Subcutaneous abdominal adipose tissue (tissue), 5 donors: ENCODE data around the gene IL17RA.

Source experiments
- H3K27ac ChIP-seq: one replicate; pipeline ENCODE4 v1.7.0; 2013; ENCODE audit warnings: low read depth, mild to moderate bottlenecking, inconsistent platforms, low read length, moderate library complexity
- H3K27me3 ChIP-seq, 5 donors: one replicate each; pipeline ENCODE4 v1.7.0; 2013; ENCODE audit warnings: low read length in 5 of 5, inconsistent platforms in 1 of 5; ENCODE audit not compliant: control insufficient read depth in 5 of 5, insufficient read depth in 4 of 5
- H3K36me3 ChIP-seq, 5 donors: one replicate each; pipeline ENCODE4 v1.7.0; 2013; ENCODE audit warnings: low read length in 5 of 5; ENCODE audit not compliant: control insufficient read depth in 5 of 5, insufficient read depth in 5 of 5
- H3K4me1 ChIP-seq, 5 donors: one replicate each; pipeline ENCODE4 v1.7.0; 2013; ENCODE audit warnings: low read length in 5 of 5, mild to moderate bottlenecking in 3 of 5, moderate library complexity in 1 of 5; ENCODE audit not compliant: control insufficient read depth in 5 of 5, insufficient read depth in 5 of 5
- H3K4me3 ChIP-seq, 5 donors: one replicate each; pipeline ENCODE4 v1.7.0; 2013; ENCODE audit warnings: low read length in 5 of 5, low read depth in 1 of 5
- H3K9ac ChIP-seq, 5 donors: one replicate each; pipeline ENCODE4 v1.7.0; 2013; ENCODE audit warnings: low read length in 5 of 5, mild to moderate bottlenecking in 4 of 5, moderate library complexity in 3 of 5
- H3K9me3 ChIP-seq, 5 donors: one replicate each; pipeline ENCODE4 v1.7.0; 2013; ENCODE audit warnings: low read length in 5 of 5; ENCODE audit not compliant: control insufficient read depth in 5 of 5
- donor health status: healthy.
- donor health status: healthy.
- donor health status: healthy.
- donor health status: healthy.
- donor health status: healthy.

IL17RA gene

DNA sequence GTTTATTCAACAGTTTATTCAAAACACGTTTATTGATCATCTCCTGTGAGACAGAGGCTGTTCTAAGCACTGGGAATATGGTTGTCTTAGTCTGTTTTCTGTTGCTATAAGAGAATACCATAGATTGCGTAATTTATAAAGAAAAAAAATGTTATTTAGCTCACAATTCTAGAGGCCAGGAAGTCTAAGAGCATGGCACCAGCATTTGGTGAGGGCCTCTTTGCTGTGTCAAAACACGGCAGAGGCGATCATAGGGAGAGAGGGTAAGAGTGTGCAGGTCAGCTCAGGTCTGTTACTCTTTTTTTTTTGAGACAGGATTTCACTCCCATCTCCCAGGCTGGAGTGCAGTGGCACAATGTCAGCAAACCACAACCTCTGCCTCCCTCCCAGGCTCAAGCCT is 5.2 kb upstream of the IL17RA start:
- no peaks in the 10 kb centered on the region for H3K9me3 ChIP-seq
- H3K9ac ChIP-seq, result no peak overlapping the region
- peaks cover 0 to 13% (median 6%) of the 10 kb centered on the region in 5 donors for H3K4me1 ChIP-seq
- H3K36me3 ChIP-seq, result no peaks in the 10 kb centered on the region
- no peaks in the 10 kb centered on the region for H3K27me3 ChIP-seq
- H3K4me3 ChIP-seq, result no peak overlapping the region
- H3K27ac ChIP-seq, result no peak overlapping the region

DNA sequence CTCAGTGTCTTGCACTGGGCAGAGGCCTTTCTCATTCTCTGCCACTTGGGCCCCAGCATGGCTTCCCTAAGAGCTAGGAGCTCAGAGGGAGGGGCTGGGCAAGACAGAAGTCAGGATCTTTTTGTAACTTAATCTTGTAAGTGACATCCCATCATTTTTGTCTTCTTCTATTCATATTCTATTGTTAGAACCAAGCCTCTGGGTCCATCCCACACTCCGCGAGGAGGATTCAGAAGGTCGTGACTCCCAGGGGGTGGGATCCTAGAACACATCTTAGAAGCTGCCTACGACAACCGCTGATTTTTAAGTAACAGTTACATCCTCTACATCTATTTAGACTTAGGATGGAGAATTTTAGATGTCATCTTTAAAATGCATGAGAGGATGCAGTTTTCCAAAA is 1.5 kb upstream of the IL17RA start:
- Histone ChIP-seq H3K9me3 (no peaks in the 10 kb centered on the region), H3K4me3 (no peak overlapping the region), H3K27ac (no peak overlapping the region), H3K9ac (no peak overlapping the region), H3K4me1 (peaks cover 3 to 41% (median 33%) of the 10 kb centered on the region in 5 donors), H3K27me3 (no peaks in the 10 kb centered on the region), H3K36me3 (no peaks in the 10 kb centered on the region)

DNA sequence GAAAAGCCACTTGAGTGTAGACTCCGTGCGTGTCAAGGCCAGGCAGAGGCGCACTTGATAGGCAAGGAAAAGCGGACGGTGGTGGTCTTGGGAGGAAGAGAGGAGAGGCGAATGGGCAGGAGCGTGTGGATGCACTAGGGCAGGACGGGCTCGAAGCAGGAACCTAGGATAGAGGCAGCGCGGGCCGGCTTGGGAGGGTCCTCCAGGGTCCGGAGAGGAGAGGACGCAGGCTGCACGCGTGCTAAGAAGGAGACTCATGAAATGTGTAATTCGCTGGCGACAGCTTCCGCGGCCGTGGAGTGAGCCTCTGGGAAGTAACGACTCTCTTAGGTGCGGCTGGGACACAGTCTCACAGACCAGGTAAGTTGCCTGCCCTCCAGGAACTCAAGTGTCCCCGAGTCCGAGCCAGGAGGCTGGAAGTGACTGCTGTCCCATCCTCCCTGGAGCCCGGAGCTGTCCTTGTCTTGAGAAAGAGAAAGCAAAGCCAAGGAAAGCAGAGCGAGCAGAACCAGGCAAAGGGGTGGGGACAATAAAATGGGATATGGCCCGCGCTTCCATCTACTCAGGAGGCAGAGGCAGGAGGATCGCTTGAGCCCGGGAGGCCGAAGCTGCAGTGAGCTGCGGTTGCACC is 874 bp upstream of the IL17RA start:
- peak overlapping the region in 3 of 5 donors; percentile 80 to 84 (median 83) for H3K9ac ChIP-seq
- H3K27ac ChIP-seq, result peak overlapping the region; percentile 70
- H3K9me3 ChIP-seq, result no peaks in the 10 kb centered on the region
- no peaks in the 10 kb centered on the region for H3K36me3 ChIP-seq
- H3K4me3 ChIP-seq, result peak overlapping the region; percentile 42 to 89 (median 81)
- H3K27me3 ChIP-seq, result no peaks in the 10 kb centered on the region
- peaks cover 3 to 41% (median 33%) of the 10 kb centered on the region in 5 donors for H3K4me1 ChIP-seq

DNA sequence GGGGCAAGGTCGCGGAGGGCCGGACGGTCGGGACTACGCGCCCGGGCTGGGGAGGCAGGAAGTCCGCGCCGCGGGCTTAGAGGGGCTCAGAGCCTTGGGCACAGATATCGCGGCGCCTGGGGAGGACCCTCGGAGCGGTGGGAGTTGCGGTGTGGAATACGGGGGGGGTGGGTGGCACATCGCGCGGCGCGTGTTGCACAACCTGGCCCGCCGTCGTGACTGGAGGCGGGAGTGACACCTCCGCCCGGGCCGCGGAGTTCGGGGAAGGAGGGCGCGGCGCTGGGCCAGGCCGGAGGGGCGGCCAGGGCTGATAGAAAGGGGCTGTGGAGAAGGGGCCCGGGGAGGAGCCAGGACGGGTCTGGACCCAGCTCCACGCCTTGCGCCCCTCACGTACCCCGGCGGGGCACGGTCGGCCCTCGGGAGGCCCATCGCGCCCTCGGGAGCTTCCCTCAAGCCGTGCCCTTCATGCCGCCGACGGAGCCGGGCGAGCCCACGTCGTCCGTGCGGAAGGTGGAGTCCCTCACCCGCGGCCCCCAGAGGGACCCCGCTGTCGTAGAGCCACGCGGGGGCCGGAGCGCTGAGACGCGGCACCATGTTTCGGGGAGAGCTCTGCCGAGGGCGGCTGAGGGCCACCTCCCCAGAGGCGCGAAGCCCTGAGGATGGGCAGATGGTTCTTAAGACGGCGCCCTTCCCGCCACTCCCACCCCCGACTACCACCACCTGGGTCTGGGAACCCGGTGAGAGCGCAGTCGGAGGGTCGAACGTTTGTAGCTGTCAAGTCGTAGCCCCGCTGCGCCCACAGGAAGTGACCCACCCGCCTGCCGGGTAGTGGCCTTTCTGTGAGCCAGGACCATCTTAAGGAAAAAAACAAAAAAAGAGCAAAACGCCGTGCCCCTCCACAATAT is 729 bp downstream of the IL17RA start:
- H3K9me3 ChIP-seq, result no peaks in the 10 kb centered on the region
- peaks cover 3 to 41% (median 33%) of the 10 kb centered on the region in 5 donors for H3K4me1 ChIP-seq
- peak overlapping the region; percentile 45 to 89 (median 81) for H3K4me3 ChIP-seq
- no peaks in the 10 kb centered on the region for H3K27me3 ChIP-seq
- H3K36me3 ChIP-seq, result no peaks in the 10 kb centered on the region
- peak overlapping the region; percentile 70 for H3K27ac ChIP-seq
- peak overlapping the region in 4 of 5 donors; percentile 80 to 84 (median 82) for H3K9ac ChIP-seq

DNA sequence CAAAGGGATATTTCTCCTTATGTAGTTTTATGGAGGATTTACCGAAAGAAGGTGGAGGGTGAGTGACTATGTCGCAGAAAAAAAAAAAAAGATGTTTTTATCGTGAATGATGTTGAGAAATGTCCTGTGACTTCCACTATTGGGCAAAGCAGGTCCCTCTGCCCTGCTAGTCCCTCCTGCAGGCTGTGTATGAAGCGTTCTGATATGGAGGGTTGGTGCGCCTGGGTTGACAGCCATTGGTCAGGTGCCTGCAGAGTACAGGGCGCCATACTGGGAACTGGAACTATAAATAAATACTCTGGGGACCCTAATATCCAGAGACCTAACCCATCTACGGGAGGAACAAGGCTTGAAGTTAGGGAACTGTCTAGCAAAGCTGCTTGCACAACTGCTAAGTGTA is 1.5 kb downstream of the IL17RA start:
- H3K27me3 ChIP-seq, result no peaks in the 10 kb centered on the region
- peak overlapping the region; percentile 65 for H3K27ac ChIP-seq
- H3K4me1 ChIP-seq, result peaks cover 3 to 41% (median 33%) of the 10 kb centered on the region in 5 donors
- no peaks in the 10 kb centered on the region for H3K9me3 ChIP-seq
- H3K36me3 ChIP-seq, result no peaks in the 10 kb centered on the region
- peak overlapping the region; percentile 45 to 89 (median 81) for H3K4me3 ChIP-seq
- peak overlapping the region in 3 of 5 donors; percentile 9 to 83 (median 80) for H3K9ac ChIP-seq

DNA sequence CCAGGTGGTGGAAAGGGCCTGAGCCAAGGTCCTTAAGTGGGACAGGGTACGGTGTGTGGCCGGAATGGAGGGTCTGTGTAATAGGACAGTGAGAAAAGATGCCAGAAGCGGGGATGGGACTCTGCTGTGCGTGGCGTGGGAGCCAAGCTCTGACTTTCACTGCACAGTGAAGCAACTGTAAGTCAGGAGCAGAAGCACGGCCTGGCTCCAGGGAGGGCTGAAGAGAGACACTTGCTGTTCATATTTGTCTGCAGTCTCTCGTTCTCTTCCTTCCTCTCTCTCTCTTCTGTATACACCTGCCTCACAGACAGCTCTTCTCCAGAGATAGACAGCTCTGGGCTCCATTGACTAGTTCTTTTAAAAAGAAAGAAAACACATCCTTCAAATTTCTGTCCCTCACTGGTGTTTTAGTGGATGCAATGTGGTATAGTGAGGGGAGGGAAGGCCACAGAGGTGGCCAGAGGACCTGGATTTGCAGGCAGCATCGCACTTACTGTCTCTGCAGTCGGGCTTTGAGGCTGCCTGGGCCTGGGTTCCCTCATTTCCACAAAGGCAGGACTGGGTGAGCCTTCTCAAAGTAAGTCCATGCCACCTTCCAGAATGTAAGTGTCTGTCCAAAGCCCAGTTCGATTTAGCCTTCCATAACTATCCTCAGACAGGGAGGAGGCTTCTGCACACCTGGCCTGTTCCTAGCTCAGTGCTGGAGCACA is 2.1 kb downstream of the IL17RA start:
- Histone ChIP-seq H3K36me3 (no peaks in the 10 kb centered on the region), H3K9me3 (no peaks in the 10 kb centered on the region), H3K27me3 (no peaks in the 10 kb centered on the region), H3K4me3 (peak overlapping the region; percentile 40 to 83 (median 76)), H3K4me1 (peaks cover 3 to 41% (median 33%) of the 10 kb centered on the region in 5 donors), H3K27ac (peak overlapping the region; percentile 65), H3K9ac (peak overlapping the region in 4 of 5 donors; percentile 2 to 35 (median 6))

DNA sequence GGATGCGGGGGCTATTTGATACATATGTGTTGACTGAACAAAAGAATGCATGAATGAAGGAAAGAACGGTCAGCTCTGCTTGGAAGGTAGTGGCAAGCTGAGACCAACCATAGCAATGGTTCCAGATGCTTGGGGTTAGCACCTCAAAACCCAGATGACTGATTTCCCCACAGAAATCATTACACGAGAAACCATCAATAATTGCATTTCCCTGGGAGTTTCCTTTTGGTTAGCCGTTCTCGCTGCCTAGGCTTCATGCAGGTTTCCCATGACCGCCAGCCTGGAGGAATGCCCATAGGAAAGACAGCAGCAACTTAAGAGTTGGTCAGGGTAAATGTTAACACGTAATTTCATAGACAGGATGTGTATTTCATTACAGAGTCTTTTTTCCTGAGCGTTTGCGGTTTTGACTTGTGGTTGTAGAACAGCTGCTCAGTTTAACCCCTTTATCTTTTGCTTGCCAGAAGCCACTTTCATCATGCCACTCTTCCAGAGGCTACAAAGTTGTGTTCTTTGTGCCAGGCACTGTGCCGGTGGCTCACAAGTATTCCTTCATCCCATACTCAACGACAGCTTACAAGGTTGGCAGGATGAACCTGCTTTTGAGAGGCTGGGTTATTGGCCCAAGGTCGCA is 2.8 kb downstream of the IL17RA start:
- Histone ChIP-seq H3K4me3 (no peak overlapping the region), H3K9ac (peak overlapping the region in 1 of 5 donors; percentile 2), H3K36me3 (no peaks in the 10 kb centered on the region), H3K27ac (peak overlapping the region; percentile 65), H3K9me3 (no peaks in the 10 kb centered on the region), H3K27me3 (no peaks in the 10 kb centered on the region), H3K4me1 (peaks cover 3 to 41% (median 33%) of the 10 kb centered on the region in 5 donors)

DNA sequence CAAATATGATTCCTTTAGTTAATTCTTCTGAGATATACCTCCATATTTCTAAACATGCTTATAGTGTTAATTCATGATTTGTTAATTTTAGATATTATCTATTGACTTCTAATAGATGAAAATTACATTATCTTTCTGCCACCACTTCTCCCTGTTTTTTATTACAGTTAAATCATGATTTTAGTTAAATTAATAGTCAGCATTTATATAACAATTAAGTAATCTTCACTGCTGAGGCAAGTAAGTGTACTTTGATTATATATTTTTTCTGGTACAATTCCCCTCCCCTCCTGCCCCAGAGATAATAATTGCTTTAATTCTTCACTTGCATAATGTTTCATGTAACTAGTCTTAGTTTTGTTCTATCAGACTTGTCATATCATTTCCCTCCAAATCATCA is 5.8 kb downstream of the IL17RA start:
- H3K27ac ChIP-seq, result no peak overlapping the region
- H3K9ac ChIP-seq, result no peak overlapping the region
- H3K9me3 ChIP-seq, result no peaks in the 10 kb centered on the region
- no peak overlapping the region for H3K4me3 ChIP-seq
- H3K4me1 ChIP-seq, result peaks cover 3 to 26% (median 22%) of the 10 kb centered on the region in 5 donors
- no peaks in the 10 kb centered on the region for H3K27me3 ChIP-seq
- H3K36me3 ChIP-seq, result peaks cover 0 to 2% (median 0%) of the 10 kb centered on the region in 5 donors

DNA sequence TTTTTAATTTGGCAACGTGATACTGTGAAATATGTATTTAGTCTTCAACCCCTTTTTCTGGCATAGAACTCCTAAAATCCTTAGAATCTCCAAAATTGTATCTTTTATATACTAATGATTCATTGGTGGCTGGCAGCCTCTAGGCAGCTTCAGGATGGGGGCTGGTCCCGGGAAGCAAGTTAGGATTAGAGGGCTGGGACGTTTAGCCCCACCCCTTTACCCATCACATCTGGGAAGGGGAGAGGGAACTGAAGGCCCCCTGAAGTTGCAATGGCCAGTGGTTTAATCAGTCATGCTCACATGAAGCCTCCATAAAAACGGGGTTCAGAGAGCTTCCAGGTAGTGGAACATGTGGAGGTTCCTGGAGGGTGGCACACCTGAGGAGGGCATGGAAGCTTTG is 7.1 kb downstream of the IL17RA start:
- H3K27ac ChIP-seq, result no peak overlapping the region
- H3K4me3 ChIP-seq, result no peak overlapping the region
- H3K9ac ChIP-seq, result no peak overlapping the region
- no peaks in the 10 kb centered on the region for H3K9me3 ChIP-seq
- H3K27me3 ChIP-seq, result no peaks in the 10 kb centered on the region
- H3K36me3 ChIP-seq, result peaks cover 0 to 3% (median 0%) of the 10 kb centered on the region in 5 donors
- H3K4me1 ChIP-seq, result peaks cover 0 to 13% (median 9%) of the 10 kb centered on the region in 5 donors
